WTC11 (cell line): ENCODE data around the gene CAPN2. TPM values are rescaled to one million over a fixed set of nuclear protein-coding genes. Genes with fewer than 3 reads are reported as not detected.

Source experiments
- ATAC-seq: fragments of 200-7000 bp; cut with Tn5 transposase; 2 replicates; pipeline ENCODE4 v1.10.0; 2021; ENCODE audit warnings: mild to moderate bottlenecking, moderate library complexity
- CTCF ChIA-PET: fragments of 300-600 bp; sonication (Branson Sonifier 250); formaldehyde crosslinking; loops from one replicate; lab custom pipeline; 2021; ENCODE audit warnings: antibody characterized with exemption; lab: Charles Lee
- POLR2A ChIA-PET: fragments of 350-600 bp; sonication (Branson Sonifier 250); formaldehyde crosslinking; loops from one replicate; lab custom pipeline; 2021; ENCODE audit warnings: antibody characterized with exemption; lab: Charles Lee
- DNase-seq: peaks from one replicate; pipeline ENCODE4 v3.0.0; 2021; ENCODE audit warnings: low spot score
- H3K27ac Mint-ChIP-seq: 2 replicates; pipeline ENCODE4 v1.8.0; 2021; ENCODE audit warnings: mixed read lengths
- H3K27me3 Mint-ChIP-seq: 2 replicates; pipeline ENCODE4 v1.8.0; 2021; ENCODE audit warnings: low read depth, mild to moderate bottlenecking, moderate library complexity, mixed read lengths
- H3K36me3 Mint-ChIP-seq: 2 replicates; pipeline ENCODE4 v1.8.0; 2021; ENCODE audit warnings: mixed read lengths
- H3K4me1 Mint-ChIP-seq: 2 replicates; pipeline ENCODE4 v1.8.0; 2022; ENCODE audit warnings: mixed read lengths
- H3K4me3 Mint-ChIP-seq: 2 replicates; pipeline ENCODE4 v1.8.0; 2021; ENCODE audit warnings: mild to moderate bottlenecking, moderate library complexity, mixed read lengths
- H3K9me3 Mint-ChIP-seq: 2 replicates; pipeline ENCODE4 v1.8.0; 2021; ENCODE audit warnings: mixed read lengths
- ATF1 ChIP-seq: sonication (generic); formaldehyde crosslinking; IDR thresholded peaks from 2 replicates; pipeline ENCODE4 v1.8.1; 2023; ENCODE audit warnings: mild to moderate bottlenecking, moderate library complexity, missing genetic modification reagents
- ATF2 ChIP-seq: sonication (generic); formaldehyde crosslinking; IDR thresholded peaks from 2 replicates; pipeline ENCODE4 v1.8.1; 2022; ENCODE audit warnings: low read depth, missing genetic modification reagents, borderline replicate concordance
- CDX4 ChIP-seq: fragments of 250-450 bp; sonication (Bioruptor Pico); IDR thresholded peaks from 2 replicates; pipeline ENCODE4 v1.9.0; 2021; ENCODE audit warnings: moderate library complexity, mild to moderate bottlenecking, inconsistent platforms, borderline replicate concordance
- CTCF ChIP-seq: fragments of 200-600 bp; IDR thresholded peaks from 2 replicates; pipeline ENCODE4 v1.8.0; 2022; ENCODE audit warnings: antibody characterized with exemption
- EMX1 ChIP-seq: fragments of 250-450 bp; sonication (Bioruptor Pico); IDR thresholded peaks from 2 replicates; pipeline ENCODE4 v1.8.0; 2021; ENCODE audit warnings: mild to moderate bottlenecking
- ETV6 ChIP-seq: sonication (generic); formaldehyde crosslinking; IDR thresholded peaks from 2 replicates; pipeline ENCODE4 v1.8.1; 2022; ENCODE audit warnings: mild to moderate bottlenecking, missing genetic modification reagents
- FOXP4 ChIP-seq: sonication (generic); formaldehyde crosslinking; IDR thresholded peaks from 2 replicates; pipeline ENCODE4 v1.8.0; 2022; ENCODE audit warnings: mild to moderate bottlenecking, missing genetic modification reagents
- GABPB1 ChIP-seq: sonication (generic); formaldehyde crosslinking; IDR thresholded peaks from 2 replicates; pipeline ENCODE4 v1.8.1; 2023; ENCODE audit warnings: mild to moderate bottlenecking, missing genetic modification reagents
- KAT7 ChIP-seq: sonication (generic); formaldehyde crosslinking; IDR thresholded peaks from 2 replicates; pipeline ENCODE4 v1.8.1; 2023; ENCODE audit warnings: missing genetic modification reagents, mild to moderate bottlenecking, borderline replicate concordance
- MLX ChIP-seq: sonication (generic); formaldehyde crosslinking; IDR thresholded peaks from 2 replicates; pipeline ENCODE4 v1.8.1; 2023; ENCODE audit warnings: mild to moderate bottlenecking, missing genetic modification reagents, moderate library complexity
- NFE2L1 ChIP-seq: sonication (generic); formaldehyde crosslinking; IDR thresholded peaks from 2 replicates; pipeline ENCODE4 v1.8.1; 2023; ENCODE audit warnings: missing genetic modification reagents
- OVOL2 ChIP-seq: fragments of 250-450 bp; sonication (Bioruptor Pico); IDR thresholded peaks from 2 replicates; pipeline ENCODE4 v1.9.0; 2021; ENCODE audit warnings: mild to moderate bottlenecking, borderline replicate concordance
- SMAD3 ChIP-seq: sonication (generic); formaldehyde crosslinking; IDR thresholded peaks from 2 replicates; pipeline ENCODE4 v1.8.0; 2022; ENCODE audit warnings: missing genetic modification reagents, mild to moderate bottlenecking, borderline replicate concordance
- SP1 ChIP-seq: sonication (generic); formaldehyde crosslinking; conservative IDR thresholded peaks from 2 replicates; pipeline ENCODE4 v1.8.1; 2022; ENCODE audit warnings: missing genetic modification reagents
- TCF7 ChIP-seq: sonication (generic); formaldehyde crosslinking; IDR thresholded peaks from 2 replicates; pipeline ENCODE4 v1.8.0; 2022; ENCODE audit warnings: mild to moderate bottlenecking, low read depth, missing genetic modification reagents, moderate library complexity
- ZNF121 ChIP-seq: sonication (generic); formaldehyde crosslinking; IDR thresholded peaks from 2 replicates; pipeline ENCODE4 v1.8.0; 2023; ENCODE audit warnings: missing genetic modification reagents
- ZNF138 ChIP-seq: sonication (generic); formaldehyde crosslinking; conservative IDR thresholded peaks from 2 replicates; pipeline ENCODE4 v1.8.1; 2022; ENCODE audit warnings: mild to moderate bottlenecking, moderate library complexity, missing genetic modification reagents
- ZNF232 ChIP-seq: sonication (generic); formaldehyde crosslinking; IDR thresholded peaks from 2 replicates; pipeline ENCODE4 v1.8.0; 2022; ENCODE audit warnings: mild to moderate bottlenecking, missing genetic modification reagents
- ZNF396 ChIP-seq: fragments of 250-450 bp; sonication (Bioruptor Pico); IDR thresholded peaks from 2 replicates; pipeline ENCODE4 v1.8.0; 2021; ENCODE audit warnings: mild to moderate bottlenecking, moderate library complexity, borderline replicate concordance
- ZNF423 ChIP-seq: fragments of 250-450 bp; sonication (Bioruptor Pico); IDR thresholded peaks from 2 replicates; pipeline ENCODE4 v2.1.2; 2022; ENCODE audit warnings: mild to moderate bottlenecking, moderate library complexity
- ZNF425 ChIP-seq: fragments of 250-450 bp; sonication (Bioruptor Pico); conservative IDR thresholded peaks from 2 replicates; pipeline ENCODE4 v1.9.0; 2021; ENCODE audit warnings: mild to moderate bottlenecking
- ZNF512 ChIP-seq: sonication (generic); formaldehyde crosslinking; IDR thresholded peaks from 2 replicates; pipeline ENCODE4 v1.8.1; 2022; ENCODE audit warnings: missing genetic modification reagents, borderline replicate concordance
- ZNF532 ChIP-seq: fragments of 250-450 bp; sonication (Bioruptor Pico); IDR thresholded peaks from 2 replicates; pipeline ENCODE4 v1.9.0; 2021; ENCODE audit warnings: mild to moderate bottlenecking, borderline replicate concordance
- total RNA-seq: library from RNA; stranded (reverse); gene quantifications from 3 replicates; pipeline ENCODE4 v1.2.3, GENCODE V29; 2021

The CAPN2 gene
- total RNA-seq, 1 experiment from 2014 or later = 21.3 TPM

- TF ChIP-seq ZNF425 (CRISPR knock-in tag) (no peak), MLX (CRISPR knock-in tag) (no peak), ETV6 (CRISPR knock-in tag) (no peak), ZNF138 (CRISPR knock-in tag) (no peak), GABPB1 (CRISPR knock-in tag) (no peak), ZNF423 (CRISPR knock-in tag) (no peak), ZNF232 (CRISPR knock-in tag) (no peak), SMAD3 (CRISPR knock-in tag) (no peak), EMX1 (CRISPR knock-in tag) (no peak), ATF1 (no peak), ATF2 (no peak)
Measured at GRCh38 chr1:223820971-223821370, 108.6 kb downstream of the CAPN2 start (continued).

GRCh38 chr1:223824287-223824686 lies 111.9 kb downstream of the CAPN2 start:
- Mint-ChIP-seq H3K27me3 (no peaks in the 10 kb centered on the region), H3K4me1 (peaks cover 62% of the 10 kb centered on the region), H3K27ac (no peak overlapping the region), H3K4me3 (no peak overlapping the region), H3K36me3 (peaks cover 19% of the 10 kb centered on the region), H3K9me3 (peaks cover 4% of the 10 kb centered on the region; the same call in 1 of the 2 replicates)
- DNase-seq (no peak), ATAC-seq (no peak)
- ChIA-PET POLR2A (no interaction called here), CTCF (interaction anchor here (1.0 kb wide), 1 partner anchor 12 kb away, joined by 5 read pairs; no protein-coding TSS in a partner anchor)
- TF ChIP-seq ZNF396 (CRISPR knock-in tag) = no peak
- TF ChIP-seq ZNF532 (CRISPR knock-in tag) = no peak
- TF ChIP-seq NFE2L1 (CRISPR knock-in tag) = no peak
- TF ChIP-seq KAT7 (CRISPR knock-in tag) = no peak
- TF ChIP-seq SP1 = no peak
- no peak for TF ChIP-seq OVOL2 (CRISPR knock-in tag)
- no peak for TF ChIP-seq CDX4 (CRISPR knock-in tag)
- no peak for TF ChIP-seq ZNF121 (CRISPR knock-in tag)
- no peak for TF ChIP-seq TCF7
- no peak for TF ChIP-seq FOXP4
- no peak for TF ChIP-seq CTCF
- no peak for TF ChIP-seq ZNF512 (CRISPR knock-in tag)
